Fibroblast of lung (primary cell): Measurements from ENCODE around the gene BCL2. TPM values are rescaled to one million over a fixed set of nuclear protein-coding genes. Genes with fewer than 3 reads are reported as not detected.
A peak's percentile ranks its signal among the peaks of the same experiment; 100 is the strongest.

ENCODE experiments used
- DNase-seq, 2 donors: peaks; one replicate each; pipeline versions ENCODE4 v3.0.0 to v3.0.0-alpha.2; 2010; ENCODE audit warnings: low read depth in 2 of 2
- H2AFZ ChIP-seq: 2 replicates; pipeline ENCODE4 v1.5.1; 2012; ENCODE audit warnings: low read length, control low read depth, inconsistent platforms
- H3K27ac ChIP-seq: 2 replicates; pipeline ENCODE4 v1.5.1; 2011; ENCODE audit warnings: low read length, control low read depth; ENCODE audit not compliant: insufficient read depth
- H3K27me3 ChIP-seq: 2 replicates; pipeline ENCODE4 v1.5.1; 2011; ENCODE audit warnings: mild to moderate bottlenecking, low read length; ENCODE audit not compliant: control insufficient read depth, insufficient read depth
- H3K36me3 ChIP-seq: 2 replicates; pipeline ENCODE4 v1.5.1; 2011; ENCODE audit warnings: low read length; ENCODE audit not compliant: control insufficient read depth, insufficient read depth
- H3K4me1 ChIP-seq: 2 replicates; pipeline ENCODE4 v1.5.1; 2011; ENCODE audit warnings: low read length; ENCODE audit not compliant: control insufficient read depth, insufficient read depth; ENCODE audit errors: extremely low read depth
- H3K4me2 ChIP-seq: 2 replicates; pipeline ENCODE4 v1.5.1; 2011; ENCODE audit warnings: low read length, control low read depth; ENCODE audit not compliant: insufficient read depth; ENCODE audit errors: extremely low read depth
- H3K4me3 ChIP-seq, 4 experiments: fragments of 200-600 bp in 1 of 4; sonication (generic) in 1 of 4; replicated peaks in 1 of 4; 2 replicates each; pipeline ENCODE4 v1.5.1; 2011 to 2016; ENCODE audit warnings: low read length in 4 of 4, low read depth in 3 of 4, mild to moderate bottlenecking in 3 of 4, control low read depth in 2 of 4, inconsistent platforms in 1 of 4, mixed read lengths in 1 of 4; ENCODE audit not compliant: insufficient read depth in 1 of 4; ENCODE audit errors: control extremely low read depth in 1 of 4
- H3K79me2 ChIP-seq: 2 replicates; pipeline ENCODE4 v1.5.1; 2012; ENCODE audit warnings: mild to moderate bottlenecking, low read length, inconsistent platforms; ENCODE audit not compliant: control insufficient read depth, insufficient read depth
- H3K9ac ChIP-seq: 2 replicates; pipeline ENCODE4 v1.5.1; 2011; ENCODE audit warnings: mild to moderate bottlenecking, low read length, control low read depth; ENCODE audit not compliant: insufficient read depth
- H3K9me3 ChIP-seq: 2 replicates; pipeline ENCODE4 v1.5.1; 2012; ENCODE audit warnings: low read depth, low read length; ENCODE audit not compliant: control insufficient read depth, insufficient read depth
- H4K20me1 ChIP-seq: 2 replicates; pipeline ENCODE4 v1.5.1; 2011; ENCODE audit warnings: low read length; ENCODE audit not compliant: control insufficient read depth, insufficient read depth; ENCODE audit errors: extremely low read depth
- CTCF ChIP-seq, 2 donors: IDR thresholded peaks in 1 of 2; conservative IDR thresholded peaks in 1 of 2; 1 replicate in 1 of 2; 2 replicates in 1 of 2; pipeline ENCODE4 v1.5.1; 2011 to 2012; ENCODE audit warnings: low read length in 2 of 2, control low read depth in 1 of 2, inconsistent platforms in 1 of 2, low read depth in 1 of 2, mild to moderate bottlenecking in 1 of 2
- EZH2 ChIP-seq: IDR thresholded peaks from 2 replicates; pipeline ENCODE4 v1.5.1; 2012; ENCODE audit warnings: low read length, control low read depth, mild to moderate bottlenecking; ENCODE audit errors: missing control alignments
- polyA plus RNA-seq, 2 donors: library from polyadenylated mRNA; depleted of rRNA in 1 of 2; stranded (reverse) in 1 of 2; unstranded in 1 of 2; fragments of >200 nt; gene quantifications; 2 replicates each; pipeline ENCODE4 v1.2.1, GENCODE V29; 2011 to 2012; ENCODE audit warnings: missing spikeins in 1 of 2
- total RNA-seq: library from RNA; depleted of rRNA; stranded (reverse); fragments of >200 nt; gene quantifications from 2 replicates; pipeline ENCODE4 v1.2.1, GENCODE V29; 2014

Gene BCL2
- total and polyA plus RNA-seq, 2 donors (not counting 1 experiment from before 2014, with no cell fraction given), result 1.5 to 3.6 TPM

GRCh38 chr18:63216516-63217311 lies 102.9 kb downstream of the BCL2 start:
- no peak overlapping the region for H3K4me2 ChIP-seq
- H3K4me3 ChIP-seq, result no peak overlapping the region
- TF ChIP-seq EZH2 (no peak), CTCF (conservative IDR thresholded peaks at IDR 0.05 in 1 of 2, IDR thresholded peaks at IDR 0.05 in 1 of 2; ENCODE audit: low read depth in 1 of 2, low read length in 2 of 2) (no peak)
- no peaks in the 10 kb centered on the region for H3K9me3 ChIP-seq
- no peaks in the 10 kb centered on the region for H3K79me2 ChIP-seq
- H4K20me1 ChIP-seq, result no peaks in the 10 kb centered on the region
- H3K4me1 ChIP-seq, result no peaks in the 10 kb centered on the region
- no peak for DNase-seq
- H3K9ac ChIP-seq, result no peak overlapping the region
- H3K27me3 ChIP-seq, result no peaks in the 10 kb centered on the region
- no peak overlapping the region for H2AFZ ChIP-seq
- no peaks in the 10 kb centered on the region for H3K36me3 ChIP-seq
- no peak overlapping the region for H3K27ac ChIP-seq

- Histone ChIP-seq H3K4me2 (no peak overlapping the region), H3K79me2 (no peaks in the 10 kb centered on the region), H3K27me3 (peaks cover 2% of the 10 kb centered on the region), H3K36me3 (no peaks in the 10 kb centered on the region), H2AFZ (no peak overlapping the region), H4K20me1 (no peaks in the 10 kb centered on the region), H3K27ac (no peak overlapping the region), H3K4me1 (no peaks in the 10 kb centered on the region), H3K9me3 (no peaks in the 10 kb centered on the region), H3K4me3 (no peak overlapping the region), H3K9ac (no peak overlapping the region)
- no peak for DNase-seq
- TF ChIP-seq EZH2 (no peak), CTCF (conservative IDR thresholded peaks at IDR 0.05 in 1 of 2, IDR thresholded peaks at IDR 0.05 in 1 of 2; ENCODE audit: low read depth in 1 of 2, low read length in 2 of 2) (no peak)
Observed at GRCh38 chr18:63213936-63214671, 105.5 kb downstream of the BCL2 start.

- Histone ChIP-seq H4K20me1 (no peaks in the 10 kb centered on the region), H3K27me3 (peaks cover 2% of the 10 kb centered on the region), H3K4me1 (no peaks in the 10 kb centered on the region), H3K27ac (no peak overlapping the region), H3K36me3 (no peaks in the 10 kb centered on the region), H3K4me3 (no peak overlapping the region), H3K79me2 (no peaks in the 10 kb centered on the region), H3K4me2 (no peak overlapping the region), H2AFZ (no peak overlapping the region), H3K9ac (no peak overlapping the region), H3K9me3 (no peaks in the 10 kb centered on the region)
- TF ChIP-seq CTCF (conservative IDR thresholded peaks at IDR 0.05 in 1 of 2, IDR thresholded peaks at IDR 0.05 in 1 of 2; ENCODE audit: low read depth in 1 of 2, low read length in 2 of 2), result no peak
- no peak for TF ChIP-seq EZH2
- peak in 1 of 2 donors; percentile 28 for DNase-seq
Observed at GRCh38 chr18:63213331-63213900, 106.2 kb downstream of the BCL2 start.
